Endothelial cell of umbilical vein (primary cell): ENCODE measurements around the gene UTF1.

Experiments
- EZH2 ChIP-seq: IDR thresholded peaks from 2 replicates; pipeline ENCODE4 v1.6.1; 2012; ENCODE audit warnings: borderline replicate concordance, low read depth, mild to moderate bottlenecking, moderate library complexity, low read length, inconsistent platforms; ENCODE audit not compliant: severe bottlenecking
- POLR2A ChIP-seq: IDR thresholded peaks from 2 replicates; pipeline ENCODE4 v1.6.1; 2012; ENCODE audit warnings: low read depth, mild to moderate bottlenecking, control low read depth, low read length
- TF ChIP-seq, protein P1 (sequence below), 2 donors: IDR thresholded peaks; 1 replicate in 1 of 2; 2 replicates in 1 of 2; pipeline ENCODE4 v1.5.1; 2011; ENCODE audit warnings: low read length in 2 of 2, mild to moderate bottlenecking in 2 of 2, moderate library complexity in 2 of 2, control low read depth in 1 of 2, inconsistent platforms in 1 of 2, low read depth in 1 of 2; ENCODE audit not compliant: insufficient read depth in 1 of 2; ENCODE audit errors: extremely low read depth in 1 of 2

DNA sequence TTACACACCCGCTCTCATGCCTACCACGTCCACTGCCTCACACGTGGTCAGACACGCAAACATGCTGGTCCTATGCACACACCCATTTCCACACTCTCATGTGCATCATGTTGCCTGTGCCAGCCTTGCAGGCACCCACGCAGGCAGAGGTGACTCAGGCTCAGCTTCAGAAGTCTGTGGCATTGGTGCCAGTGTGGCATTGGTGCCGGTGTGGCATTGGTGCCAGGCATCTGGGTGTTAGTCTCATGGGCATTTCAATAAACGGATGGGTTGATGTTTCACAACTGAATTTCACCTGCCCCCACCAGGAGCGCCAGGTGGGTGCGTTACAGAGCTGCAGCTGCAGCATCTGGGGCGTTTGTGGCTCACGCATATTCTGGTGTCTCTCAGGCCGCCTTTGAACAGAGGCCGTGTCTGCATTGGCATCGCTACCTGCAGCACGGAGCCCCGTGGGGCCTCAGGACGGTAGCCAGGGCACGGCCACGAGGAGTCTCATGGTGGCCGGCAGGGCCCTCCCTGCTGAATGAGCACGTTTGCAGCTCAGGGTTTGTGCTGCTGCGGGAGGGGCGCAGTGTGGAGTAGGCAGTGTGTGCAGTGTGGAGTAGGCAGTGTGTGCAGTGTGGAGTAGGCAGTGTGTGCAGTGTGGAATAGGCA, 45.3 kb upstream of the UTF1 start:
- TF ChIP-seq, protein P1, sequence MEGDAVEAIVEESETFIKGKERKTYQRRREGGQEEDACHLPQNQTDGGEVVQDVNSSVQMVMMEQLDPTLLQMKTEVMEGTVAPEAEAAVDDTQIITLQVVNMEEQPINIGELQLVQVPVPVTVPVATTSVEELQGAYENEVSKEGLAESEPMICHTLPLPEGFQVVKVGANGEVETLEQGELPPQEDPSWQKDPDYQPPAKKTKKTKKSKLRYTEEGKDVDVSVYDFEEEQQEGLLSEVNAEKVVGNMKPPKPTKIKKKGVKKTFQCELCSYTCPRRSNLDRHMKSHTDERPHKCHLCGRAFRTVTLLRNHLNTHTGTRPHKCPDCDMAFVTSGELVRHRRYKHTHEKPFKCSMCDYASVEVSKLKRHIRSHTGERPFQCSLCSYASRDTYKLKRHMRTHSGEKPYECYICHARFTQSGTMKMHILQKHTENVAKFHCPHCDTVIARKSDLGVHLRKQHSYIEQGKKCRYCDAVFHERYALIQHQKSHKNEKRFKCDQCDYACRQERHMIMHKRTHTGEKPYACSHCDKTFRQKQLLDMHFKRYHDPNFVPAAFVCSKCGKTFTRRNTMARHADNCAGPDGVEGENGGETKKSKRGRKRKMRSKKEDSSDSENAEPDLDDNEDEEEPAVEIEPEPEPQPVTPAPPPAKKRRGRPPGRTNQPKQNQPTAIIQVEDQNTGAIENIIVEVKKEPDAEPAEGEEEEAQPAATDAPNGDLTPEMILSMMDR (IDR thresholded peaks at IDR 0.05; ENCODE audit: extremely low read depth in 1 of 2, insufficient read depth in 1 of 2, low read depth in 1 of 2, low read length in 2 of 2) = no peak
- no peak for TF ChIP-seq POLR2A
- no peak for TF ChIP-seq EZH2
